Activated naive CD8-positive, alpha-beta T cell (primary cell): Measurements from ENCODE around the gene FANCB.

Experiments
- H3K27ac Mint-ChIP-seq: one replicate; pipeline ENCODE4 v1.8.0; 2021; ENCODE audit warnings: mixed read lengths
- H3K27me3 Mint-ChIP-seq: one replicate; pipeline ENCODE4 v1.8.0; 2021; ENCODE audit warnings: mixed read lengths
- H3K36me3 Mint-ChIP-seq: one replicate; pipeline ENCODE4 v1.8.0; 2021; ENCODE audit warnings: mixed read lengths
- H3K4me1 Mint-ChIP-seq: one replicate; pipeline ENCODE4 v1.8.0; 2021; ENCODE audit warnings: low read depth, mixed read lengths
- H3K4me3 Mint-ChIP-seq: one replicate; pipeline ENCODE4 v1.8.0; 2021; ENCODE audit warnings: mild to moderate bottlenecking, mixed read lengths
- H3K9me3 Mint-ChIP-seq: one replicate; pipeline ENCODE4 v1.8.0; 2021; ENCODE audit warnings: low read depth, mixed read lengths

The FANCB gene

GRCh38 chrX:14872851-14873675, at the start of gene FANCB, which contains the start of gene MOSPD2:
TSS of gene FANCB (minus strand) at chrX:14873069. CDS start at chrX:14865510, 7,559 bp downstream.
TSS of gene MOSPD2 (plus strand) at chrX:14873421. CDS start at chrX:14873529, 108 bp downstream.
- H3K36me3 Mint-ChIP-seq, result peaks cover 4% of the 10 kb centered on the region
- peak within 1 kb of the TSS; percentile 84 for H3K4me3 Mint-ChIP-seq
- H3K27ac Mint-ChIP-seq, result peak within 1 kb of the TSS; percentile 79
- H3K4me1 Mint-ChIP-seq, result peaks cover 11% of the 10 kb centered on the region
- H3K9me3 Mint-ChIP-seq, result no peaks in the 10 kb centered on the region
- no peaks in the 10 kb centered on the region for H3K27me3 Mint-ChIP-seq

GRCh38 chrX:14922437-14922836, 49.6 kb upstream of the FANCB start:
- no peaks in the 10 kb centered on the region for H3K9me3 Mint-ChIP-seq
- no peak overlapping the region for H3K4me3 Mint-ChIP-seq
- H3K27me3 Mint-ChIP-seq, result no peaks in the 10 kb centered on the region

GRCh38 chrX:14920196-14920595, 47.3 kb upstream of the FANCB start:
- no peak overlapping the region for H3K27ac Mint-ChIP-seq
- no peaks in the 10 kb centered on the region for H3K9me3 Mint-ChIP-seq
- H3K4me1 Mint-ChIP-seq, result no peaks in the 10 kb centered on the region
- peaks cover 3% of the 10 kb centered on the region for H3K36me3 Mint-ChIP-seq
- no peak overlapping the region for H3K4me3 Mint-ChIP-seq
- no peaks in the 10 kb centered on the region for H3K27me3 Mint-ChIP-seq

More at GRCh38 chrX:14922437-14922836, 49.6 kb upstream of the FANCB start:
- Mint-ChIP-seq H3K27ac (no peak overlapping the region), H3K4me1 (no peaks in the 10 kb centered on the region), H3K36me3 (no peaks in the 10 kb centered on the region)

GRCh38 chrX:14919407-14919806, 46.5 kb upstream of the FANCB start:
- Mint-ChIP-seq H3K36me3 (peaks cover 3% of the 10 kb centered on the region), H3K4me1 (no peaks in the 10 kb centered on the region), H3K27me3 (no peaks in the 10 kb centered on the region), H3K27ac (no peak overlapping the region), H3K9me3 (no peaks in the 10 kb centered on the region), H3K4me3 (no peak overlapping the region)

GRCh38 chrX:14916017-14916674, 43.3 kb upstream of the FANCB start:
- H3K9me3 Mint-ChIP-seq, result no peaks in the 10 kb centered on the region
- H3K4me3 Mint-ChIP-seq, result no peak overlapping the region
- no peak overlapping the region for H3K27ac Mint-ChIP-seq
- no peaks in the 10 kb centered on the region for H3K27me3 Mint-ChIP-seq
- H3K4me1 Mint-ChIP-seq, result no peaks in the 10 kb centered on the region
- H3K36me3 Mint-ChIP-seq, result peaks cover 4% of the 10 kb centered on the region

- no peaks in the 10 kb centered on the region for H3K9me3 Mint-ChIP-seq
- H3K27me3 Mint-ChIP-seq, result no peaks in the 10 kb centered on the region
- H3K4me1 Mint-ChIP-seq, result no peaks in the 10 kb centered on the region
- H3K27ac Mint-ChIP-seq, result no peak overlapping the region
- H3K4me3 Mint-ChIP-seq, result no peak overlapping the region
- peaks cover 4% of the 10 kb centered on the region for H3K36me3 Mint-ChIP-seq
Observed at GRCh38 chrX:14915596-14915995, 42.7 kb upstream of the FANCB start.

GRCh38 chrX:14913241-14913640, 40.4 kb upstream of the FANCB start:
- Mint-ChIP-seq H3K36me3 (peaks cover 4% of the 10 kb centered on the region), H3K4me3 (no peak overlapping the region), H3K4me1 (no peaks in the 10 kb centered on the region), H3K27ac (no peak overlapping the region), H3K27me3 (no peaks in the 10 kb centered on the region), H3K9me3 (no peaks in the 10 kb centered on the region)

- H3K4me3 Mint-ChIP-seq, result no peak overlapping the region
- H3K27ac Mint-ChIP-seq, result no peak overlapping the region
- H3K27me3 Mint-ChIP-seq, result no peaks in the 10 kb centered on the region
- H3K36me3 Mint-ChIP-seq, result peaks cover 10% of the 10 kb centered on the region
- H3K4me1 Mint-ChIP-seq, result peaks cover 4% of the 10 kb centered on the region
- H3K9me3 Mint-ChIP-seq, result no peaks in the 10 kb centered on the region
Observed at GRCh38 chrX:14903891-14904290, 31.0 kb upstream of the FANCB start.

- no peaks in the 10 kb centered on the region for H3K27me3 Mint-ChIP-seq
- H3K27ac Mint-ChIP-seq, result no peak overlapping the region
- no peak overlapping the region for H3K4me3 Mint-ChIP-seq
- no peaks in the 10 kb centered on the region for H3K9me3 Mint-ChIP-seq
- H3K36me3 Mint-ChIP-seq, result peaks cover 9% of the 10 kb centered on the region
- peaks cover 4% of the 10 kb centered on the region for H3K4me1 Mint-ChIP-seq
Observed at GRCh38 chrX:14902537-14902936, 29.7 kb upstream of the FANCB start.

- Mint-ChIP-seq H3K4me1 (peaks cover 4% of the 10 kb centered on the region), H3K4me3 (no peak overlapping the region), H3K27ac (peak overlapping the region; percentile 83), H3K36me3 (peaks cover 18% of the 10 kb centered on the region), H3K9me3 (no peaks in the 10 kb centered on the region), H3K27me3 (no peaks in the 10 kb centered on the region)
Observed at GRCh38 chrX:14899607-14900006, 26.7 kb upstream of the FANCB start.

GRCh38 chrX:14897042-14897441, 24.2 kb upstream of the FANCB start:
- peaks cover 4% of the 10 kb centered on the region for H3K4me1 Mint-ChIP-seq
- no peaks in the 10 kb centered on the region for H3K9me3 Mint-ChIP-seq
- no peaks in the 10 kb centered on the region for H3K27me3 Mint-ChIP-seq
- H3K27ac Mint-ChIP-seq, result no peak overlapping the region
- no peak overlapping the region for H3K4me3 Mint-ChIP-seq
- H3K36me3 Mint-ChIP-seq, result peaks cover 10% of the 10 kb centered on the region

GRCh38 chrX:14896273-14896672, 23.4 kb upstream of the FANCB start:
- peak overlapping the region; percentile 42 for H3K27ac Mint-ChIP-seq

GRCh38 chrX:14886252-14886651, 13.4 kb upstream of the FANCB start:
- H3K9me3 Mint-ChIP-seq, result no peaks in the 10 kb centered on the region
- no peaks in the 10 kb centered on the region for H3K27me3 Mint-ChIP-seq
- H3K4me1 Mint-ChIP-seq, result peaks cover 12% of the 10 kb centered on the region
- no peak overlapping the region for H3K4me3 Mint-ChIP-seq
- peaks cover 2% of the 10 kb centered on the region for H3K36me3 Mint-ChIP-seq
- H3K27ac Mint-ChIP-seq, result no peak overlapping the region

More at GRCh38 chrX:14896273-14896672, 23.4 kb upstream of the FANCB start:
- H3K4me1 Mint-ChIP-seq, result peaks cover 4% of the 10 kb centered on the region
- no peaks in the 10 kb centered on the region for H3K9me3 Mint-ChIP-seq
- H3K36me3 Mint-ChIP-seq, result peaks cover 10% of the 10 kb centered on the region
- no peaks in the 10 kb centered on the region for H3K27me3 Mint-ChIP-seq
- no peak overlapping the region for H3K4me3 Mint-ChIP-seq

- H3K4me1 Mint-ChIP-seq, result peaks cover 12% of the 10 kb centered on the region
- H3K4me3 Mint-ChIP-seq, result no peak overlapping the region
- H3K36me3 Mint-ChIP-seq, result peaks cover 2% of the 10 kb centered on the region
- peak overlapping the region; percentile 28 for H3K27ac Mint-ChIP-seq
- no peaks in the 10 kb centered on the region for H3K9me3 Mint-ChIP-seq
- H3K27me3 Mint-ChIP-seq, result no peaks in the 10 kb centered on the region
Observed at GRCh38 chrX:14884714-14885113, 11.8 kb upstream of the FANCB start.

GRCh38 chrX:14883826-14884225, 11.0 kb upstream of the FANCB start:
- peaks cover 17% of the 10 kb centered on the region for H3K4me1 Mint-ChIP-seq
- no peak overlapping the region for H3K4me3 Mint-ChIP-seq
- peaks cover 2% of the 10 kb centered on the region for H3K36me3 Mint-ChIP-seq
- H3K9me3 Mint-ChIP-seq, result no peaks in the 10 kb centered on the region
- H3K27ac Mint-ChIP-seq, result peak overlapping the region; percentile 92
- no peaks in the 10 kb centered on the region for H3K27me3 Mint-ChIP-seq
